Renal pelvis (tissue), 4 donors: ENCODE results near the gene TTC23. TPM values are rescaled to one million over a fixed set of nuclear protein-coding genes. Genes with fewer than 3 reads are reported as not detected.
"Not testable (repeated sequence)": the region's sequence is repeated elsewhere in the genome, so short reads cannot be mapped to it uniquely, and the experiment has no call there.

Source experiments
- DNase-seq: peaks from one replicate; pipeline ENCODE4 v3.0.0-alpha.2; 2013
- polyA plus RNA-seq, 3 donors: library from polyadenylated mRNA; unstranded; fragments of 120-200 nt; gene quantifications; one replicate each; pipeline ENCODE4 v1.2.1, GENCODE V29; 2013; ENCODE audit not compliant: insufficient read length in 3 of 3

Gene TTC23
- polyA plus RNA-seq, 3 donors, result 27.8 to 33.9 (median 29.1) TPM

DNA sequence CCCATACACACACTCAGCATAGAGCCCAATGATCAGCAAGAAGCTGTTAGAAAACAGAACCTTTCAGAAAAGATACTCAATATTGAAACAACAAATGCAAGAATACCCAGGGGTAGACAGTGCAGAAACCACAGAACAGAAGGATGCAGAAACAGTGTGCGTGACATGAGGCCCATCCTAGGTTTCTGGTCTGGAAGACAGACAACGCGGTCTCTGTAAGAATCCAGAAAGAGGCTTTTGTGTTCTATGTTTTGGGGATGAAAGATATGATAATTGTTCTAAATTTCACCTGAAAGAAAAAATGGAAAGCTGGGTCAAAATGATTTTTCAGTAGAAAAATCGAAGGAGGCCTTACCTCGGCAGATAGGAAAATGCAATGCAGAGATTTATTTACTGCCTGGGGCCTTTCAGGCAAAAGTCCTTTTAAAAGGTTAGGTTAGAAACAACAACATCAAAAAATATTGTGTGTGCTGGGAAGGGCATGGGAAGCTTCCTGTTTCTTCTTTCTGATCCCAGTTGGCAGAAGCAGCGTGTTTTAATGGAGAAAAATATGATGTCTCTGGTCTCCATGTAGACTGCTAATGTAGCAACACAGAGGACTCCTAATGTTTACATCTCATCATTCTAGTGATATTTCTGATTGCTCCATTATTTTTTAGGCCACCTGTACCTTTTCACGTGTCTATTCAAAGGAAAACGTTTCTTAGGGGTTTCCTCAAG, 127.5 kb downstream of the TTC23 start:
- no peak for DNase-seq

GRCh38 chr15:99121207-99121606, 128.2 kb downstream of the TTC23 start:
- no peak for DNase-seq

GRCh38 chr15:99120050-99120777, 129.2 kb downstream of the TTC23 start:
- no peak for DNase-seq

DNA sequence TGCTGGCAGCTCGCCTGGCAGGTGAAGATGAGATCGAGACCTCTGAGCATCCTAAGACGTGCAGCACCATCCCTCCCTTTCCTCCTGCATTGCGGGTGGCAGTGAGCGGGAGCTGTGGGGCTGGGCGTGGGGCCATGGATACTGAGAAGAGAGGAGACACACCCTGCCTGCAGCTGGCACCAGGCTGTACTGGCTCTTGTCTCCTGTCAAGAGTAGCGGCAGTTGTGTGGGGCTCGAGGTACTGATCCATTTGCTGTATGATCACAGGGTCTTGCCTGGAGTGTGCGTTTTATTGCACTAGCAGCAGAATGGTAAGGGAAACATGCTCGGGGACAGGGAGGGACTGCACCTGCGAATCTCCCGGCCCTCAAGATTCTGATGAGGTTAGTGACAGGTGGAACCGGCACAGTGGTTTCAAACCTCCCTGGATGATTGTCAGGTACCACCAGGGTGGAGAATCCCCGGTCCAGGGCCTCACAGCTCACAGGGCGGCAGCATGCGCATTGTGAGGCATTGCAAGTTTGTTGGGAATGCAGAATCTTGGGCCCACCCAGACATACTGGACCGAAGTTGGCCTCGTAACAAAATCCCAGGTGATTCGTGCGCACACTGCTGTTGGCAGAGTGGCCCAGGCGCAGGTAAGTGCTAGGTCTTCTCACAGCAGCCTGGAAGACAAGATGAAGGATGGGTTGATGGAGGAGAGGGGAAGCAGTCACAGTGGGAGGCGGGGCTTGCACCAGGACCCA, 130.4 kb downstream of the TTC23 start:
- no peak for DNase-seq

GRCh38 chr15:99118258-99118632, 131.1 kb downstream of the TTC23 start:
- DNase-seq, result no peak

DNA sequence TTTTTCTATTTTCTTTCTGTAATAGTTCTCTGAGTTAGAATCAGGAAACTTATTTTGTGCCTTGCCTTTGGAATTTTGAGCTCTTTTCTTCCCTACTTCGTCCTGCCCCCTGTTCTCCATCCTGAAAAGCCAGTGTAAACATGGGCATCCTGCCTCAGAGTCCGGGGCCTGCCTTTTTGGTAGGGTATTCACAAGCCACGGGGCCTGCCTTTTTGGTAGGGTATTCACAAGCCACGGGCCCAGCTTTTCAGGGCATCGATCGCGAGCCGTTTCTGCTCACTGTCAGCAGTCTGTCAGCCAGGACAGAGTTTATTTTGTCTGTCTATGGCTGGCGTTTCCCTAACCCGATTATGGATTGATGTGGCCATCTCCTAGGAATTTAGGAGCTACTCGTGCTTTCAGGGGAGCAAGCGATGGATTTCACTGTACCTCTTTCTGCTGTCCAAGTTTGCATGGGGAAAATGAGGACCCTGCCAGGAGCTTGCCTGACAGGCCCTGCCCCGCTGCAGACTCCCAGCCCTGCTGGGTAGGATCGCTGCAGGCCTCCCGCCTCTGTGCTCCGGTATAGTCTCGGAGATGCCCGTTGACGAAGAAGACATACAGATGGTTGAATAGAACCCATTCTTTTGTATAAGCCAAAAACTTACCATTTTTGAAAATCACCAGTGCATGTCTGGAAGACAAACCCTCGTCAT, 131.7 kb downstream of the TTC23 start:
- DNase-seq, result no peak

GRCh38 chr15:99117111-99117510, 132.3 kb downstream of the TTC23 start:
- no peak for DNase-seq

GRCh38 chr15:99115300-99116215, 133.8 kb downstream of the TTC23 start:
- no peak for DNase-seq

DNA sequence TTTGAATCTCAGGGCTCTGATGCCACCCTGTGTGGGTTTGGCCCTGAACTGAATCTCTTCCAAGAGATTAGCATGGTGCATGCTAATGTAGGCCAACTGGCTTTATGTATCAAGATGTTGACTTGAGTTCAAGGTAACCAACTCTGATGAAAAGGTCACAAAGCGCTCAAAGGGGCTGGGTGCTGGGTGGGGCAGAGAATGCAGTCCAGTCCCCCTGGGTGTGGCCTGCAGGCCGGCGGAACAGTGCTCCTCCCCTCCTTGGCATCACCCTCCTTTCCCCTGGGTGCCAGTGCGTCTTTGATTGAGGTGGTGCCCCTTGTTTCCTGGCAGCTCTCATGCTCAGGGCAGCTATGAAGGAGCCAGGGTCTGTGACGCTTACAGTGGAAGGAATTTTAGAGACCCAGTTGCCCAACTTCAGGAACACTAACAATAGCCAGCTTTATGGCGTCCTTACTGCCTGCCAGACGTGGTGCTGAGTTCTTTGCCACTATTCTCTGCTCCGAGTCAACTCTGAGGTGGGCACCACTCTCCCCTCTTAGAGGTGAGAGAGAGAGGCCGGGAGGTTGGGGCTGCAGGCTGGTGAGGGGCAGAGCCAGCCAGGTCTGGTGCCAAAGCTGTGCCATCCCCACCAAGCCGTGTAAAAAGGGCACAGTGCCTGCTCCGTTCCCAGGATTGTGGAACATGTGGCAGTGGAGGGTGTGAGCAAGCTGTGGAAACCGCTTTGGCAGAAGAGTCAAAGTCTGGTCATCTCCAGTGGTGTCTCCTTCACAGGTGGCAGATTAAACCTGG, 134.7 kb downstream of the TTC23 start:
- DNase-seq, result no peak

GRCh38 chr15:99113547-99114271, 135.7 kb downstream of the TTC23 start:
- DNase-seq, result no peak

GRCh38 chr15:99111641-99112040, 137.7 kb downstream of the TTC23 start:
- DNase-seq, result not testable (repeated sequence)

DNA sequence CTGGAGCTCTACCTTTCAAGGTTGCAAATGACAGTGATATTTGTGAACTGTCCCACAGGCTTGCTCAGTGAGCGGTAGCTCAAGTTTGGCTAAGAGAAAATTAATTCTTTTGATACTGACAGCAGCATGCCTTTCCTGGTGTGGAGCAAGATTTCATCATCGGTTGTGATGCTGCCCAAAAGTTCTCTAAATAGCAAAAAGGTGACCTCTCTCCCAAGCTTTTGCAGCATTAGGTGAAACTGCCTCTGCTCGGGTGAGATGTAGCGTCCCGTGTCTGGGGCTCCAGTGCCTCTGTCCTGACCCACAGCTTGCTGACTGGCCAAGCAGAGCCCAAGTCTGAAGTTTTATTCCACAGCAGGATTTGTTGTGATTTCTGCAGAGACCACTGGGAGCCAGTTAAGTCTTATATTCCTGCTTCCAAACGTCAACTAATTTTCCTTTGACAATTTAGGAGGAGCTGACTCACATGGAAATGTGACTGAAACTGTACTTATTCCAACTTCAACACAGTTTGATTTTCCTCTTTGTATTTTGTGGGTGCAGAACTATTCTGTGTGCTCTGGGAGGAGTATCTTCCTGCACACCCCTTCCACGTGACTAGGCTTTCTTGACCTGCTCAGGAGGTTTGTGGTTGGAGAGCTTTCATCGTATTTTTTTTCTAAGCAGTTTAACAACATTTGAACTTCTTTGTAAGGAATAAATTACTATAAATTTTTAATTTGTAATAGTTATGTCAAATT, 138.6 kb downstream of the TTC23 start:
- no peak for DNase-seq

DNA sequence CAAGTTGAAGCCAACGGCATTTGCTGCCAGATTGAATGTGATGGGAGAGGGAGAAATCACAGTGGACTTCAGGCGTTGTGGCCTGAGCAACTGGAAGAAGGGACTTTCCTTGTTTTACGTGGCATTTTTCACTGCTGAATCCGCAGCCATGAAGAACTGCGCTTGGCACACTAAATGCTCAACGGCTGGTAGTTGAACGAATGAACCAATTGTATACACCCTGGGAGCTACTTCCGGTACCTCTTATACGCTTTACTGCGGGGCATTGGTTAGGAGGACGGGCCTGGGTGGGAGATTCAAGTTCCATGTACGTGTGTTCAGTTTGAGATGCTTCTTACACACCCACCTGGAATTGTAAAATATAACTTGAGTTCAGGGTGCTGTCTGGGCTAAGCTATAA, 139.3 kb downstream of the TTC23 start:
- DNase-seq, result no peak

DNA sequence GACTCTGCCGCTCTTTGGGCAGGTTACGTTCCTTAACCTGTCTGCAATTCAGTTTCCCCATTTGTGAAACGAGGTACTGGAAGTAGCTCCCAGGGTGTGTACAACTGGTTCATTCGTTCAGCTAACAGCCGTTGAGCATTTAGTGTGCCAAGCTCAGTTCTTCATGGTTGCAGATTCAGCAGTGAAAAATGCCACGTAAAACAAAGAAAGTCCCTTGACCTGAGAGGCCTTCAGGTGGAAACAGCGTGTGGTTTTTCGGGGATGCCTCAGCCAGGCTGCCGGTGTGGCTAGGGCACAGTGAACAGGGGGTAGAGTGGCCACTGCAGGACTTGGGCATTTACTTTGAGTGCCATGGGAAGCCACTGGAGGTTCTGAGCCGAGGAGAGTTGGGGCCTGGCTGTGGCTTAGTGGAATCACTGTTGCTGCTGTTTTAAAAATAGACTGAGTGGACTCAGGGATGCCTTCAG, 139.8 kb downstream of the TTC23 start:
- DNase-seq, result no peak

GRCh38 chr15:99108993-99109392, 140.4 kb downstream of the TTC23 start:
- no peak for DNase-seq

DNA sequence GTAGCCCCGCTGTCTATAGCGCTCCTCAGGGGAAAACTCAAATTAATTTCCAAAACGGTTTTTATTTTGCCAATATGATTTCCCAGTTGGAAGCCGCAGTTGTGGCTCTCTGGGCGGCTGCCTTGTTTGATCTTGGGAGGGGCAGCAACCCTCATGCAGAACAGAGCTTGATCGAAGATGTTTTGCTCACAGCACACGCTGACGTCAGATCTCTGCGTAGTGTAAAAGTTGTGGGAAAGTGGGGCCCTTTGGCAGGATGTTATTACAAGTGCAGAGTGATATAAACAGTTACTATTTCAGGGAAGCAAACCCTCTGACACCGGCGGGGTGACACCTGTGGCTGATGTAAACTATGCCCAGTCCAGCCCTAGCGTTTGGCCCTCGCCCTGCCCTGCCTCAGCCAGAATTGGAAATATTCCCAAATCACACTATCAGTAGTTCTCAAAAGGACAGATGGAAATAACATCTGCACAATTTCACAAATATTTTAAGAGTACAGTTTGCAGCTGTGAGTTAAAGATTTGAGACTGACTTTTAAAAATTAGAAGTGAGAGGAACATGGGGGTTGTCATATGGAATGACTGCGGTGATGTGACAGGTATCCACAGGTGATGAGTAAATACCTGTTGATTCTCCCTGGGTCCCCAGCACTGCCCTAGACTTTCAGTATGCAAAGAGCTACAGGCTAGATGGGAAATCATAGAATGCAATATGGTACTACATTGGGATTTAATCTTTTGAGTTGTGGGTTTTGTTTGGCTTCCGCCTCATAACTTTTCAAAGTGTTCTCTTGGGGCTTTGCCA, 142.8 kb downstream of the TTC23 start:
- DNase-seq, result no peak

DNA sequence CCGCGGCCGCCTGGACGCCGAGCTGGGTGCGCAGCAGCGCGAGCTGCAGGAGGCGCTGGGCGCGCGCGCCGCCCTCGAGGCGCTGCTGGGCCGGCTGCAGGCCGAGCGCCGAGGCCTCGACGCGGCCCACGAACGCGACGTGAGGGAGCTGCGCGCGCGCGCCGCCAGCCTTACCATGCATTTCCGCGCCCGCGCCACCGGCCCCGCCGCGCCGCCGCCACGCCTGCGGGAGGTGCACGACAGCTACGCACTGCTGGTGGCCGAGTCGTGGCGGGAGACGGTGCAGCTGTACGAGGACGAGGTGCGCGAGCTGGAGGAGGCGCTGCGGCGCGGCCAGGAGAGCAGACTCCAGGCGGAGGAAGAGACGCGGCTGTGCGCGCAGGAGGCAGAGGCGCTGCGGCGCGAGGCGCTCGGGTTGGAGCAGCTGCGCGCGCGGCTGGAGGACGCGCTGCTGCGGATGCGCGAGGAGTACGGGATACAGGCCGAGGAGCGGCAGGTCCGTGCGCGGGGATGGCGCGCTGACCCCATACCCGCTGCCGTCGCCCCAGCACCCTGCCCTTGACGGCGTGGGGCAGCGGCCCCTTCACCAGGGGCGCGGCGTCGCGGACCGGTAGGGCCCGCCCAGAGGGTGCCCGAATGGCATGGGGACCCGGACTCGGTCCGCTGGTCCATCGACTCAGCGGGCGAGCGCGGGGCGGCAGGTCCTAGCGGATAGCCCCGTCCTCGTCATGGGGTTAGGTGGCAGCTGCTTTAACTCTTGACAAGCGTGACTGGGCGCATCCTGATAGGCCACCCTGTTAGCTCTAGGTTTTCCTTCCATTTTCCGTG, 143.7 kb downstream of the TTC23 start:
- DNase-seq, result peak; percentile 57
